Endothelial cell of umbilical vein (primary cell): ENCODE data around the gene STIM1.

Experiments used
- CTCF ChIP-seq, 2 donors: IDR thresholded peaks; 1 replicate in 1 of 2; 2 replicates in 1 of 2; pipeline ENCODE4 v1.5.1; 2011; ENCODE audit warnings: low read length in 2 of 2, mild to moderate bottlenecking in 2 of 2, moderate library complexity in 2 of 2, control low read depth in 1 of 2, inconsistent platforms in 1 of 2, low read depth in 1 of 2; ENCODE audit not compliant: insufficient read depth in 1 of 2; ENCODE audit errors: extremely low read depth in 1 of 2
- EZH2 ChIP-seq: IDR thresholded peaks from 2 replicates; pipeline ENCODE4 v1.6.1; 2012; ENCODE audit warnings: borderline replicate concordance, low read depth, mild to moderate bottlenecking, moderate library complexity, low read length, inconsistent platforms; ENCODE audit not compliant: severe bottlenecking
- JUN ChIP-seq: IDR thresholded peaks from 2 replicates; pipeline ENCODE4 v1.6.1; 2011; ENCODE audit warnings: borderline replicate concordance, low read depth; ENCODE audit not compliant: insufficient read length, insufficient read depth
- MAX ChIP-seq: IDR thresholded peaks from 2 replicates; pipeline ENCODE4 v1.6.1; 2011; ENCODE audit not compliant: insufficient read depth, insufficient read length
- POLR2A ChIP-seq: IDR thresholded peaks from 2 replicates; pipeline ENCODE4 v1.6.1; 2012; ENCODE audit warnings: low read depth, mild to moderate bottlenecking, control low read depth, low read length

DNA sequence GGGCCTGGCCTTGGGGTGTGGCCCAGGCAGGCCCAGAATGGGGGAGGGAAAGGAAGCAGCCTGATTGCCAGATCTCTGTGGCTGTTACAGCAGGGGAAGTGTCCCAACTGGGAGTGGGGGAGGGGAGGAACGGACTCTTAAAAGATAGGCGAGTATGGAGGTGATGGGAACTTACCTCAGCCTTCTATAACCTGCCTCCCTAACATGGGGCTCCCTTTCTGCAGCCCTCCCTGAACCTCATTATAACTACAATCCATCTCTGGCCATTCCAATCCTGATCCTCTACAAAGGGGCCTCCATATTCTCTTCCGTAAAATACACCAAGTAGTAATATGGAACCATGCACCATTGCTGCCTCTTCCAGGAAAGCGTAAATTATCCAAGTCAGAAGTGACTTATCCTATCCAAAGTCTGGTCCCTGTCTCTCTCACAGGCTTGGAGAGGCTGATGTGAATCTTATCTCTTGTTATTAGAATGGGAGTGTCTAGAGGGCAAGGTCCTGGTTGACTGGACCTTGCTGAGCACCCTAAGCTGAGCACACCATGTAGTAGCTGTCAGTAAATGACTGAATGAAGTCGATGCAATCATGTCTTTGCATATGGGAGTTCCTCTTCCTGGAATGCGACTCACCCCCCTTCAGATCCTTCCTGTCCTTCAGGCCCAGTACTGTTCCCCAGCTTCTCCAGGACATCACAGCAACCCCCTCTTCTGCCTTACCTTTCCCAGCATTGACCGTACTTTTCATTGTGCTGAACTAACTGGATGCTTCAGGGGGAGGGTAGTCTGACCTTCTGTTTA lies 20.6 kb upstream of the STIM1 start:
- no peak for TF ChIP-seq CTCF (IDR thresholded peaks at IDR 0.05; ENCODE audit: extremely low read depth in 1 of 2, insufficient read depth in 1 of 2, low read depth in 1 of 2, low read length in 2 of 2)
- no peak for TF ChIP-seq POLR2A
- TF ChIP-seq EZH2, result no peak
- TF ChIP-seq JUN, result no peak
- no peak for TF ChIP-seq MAX
